ENCODE results near the gene PRDX2. TPM values are rescaled to one million over a fixed set of nuclear protein-coding genes. Genes with fewer than 3 reads are reported as not detected.
"Not testable (repeated sequence)": the region's sequence is repeated elsewhere in the genome, so short reads cannot be mapped to it uniquely, and the experiment has no call there.

Gene PRDX2
- 100 to 1,000 TPM; 250 to 267 TPM for total RNA-seq

DNA sequence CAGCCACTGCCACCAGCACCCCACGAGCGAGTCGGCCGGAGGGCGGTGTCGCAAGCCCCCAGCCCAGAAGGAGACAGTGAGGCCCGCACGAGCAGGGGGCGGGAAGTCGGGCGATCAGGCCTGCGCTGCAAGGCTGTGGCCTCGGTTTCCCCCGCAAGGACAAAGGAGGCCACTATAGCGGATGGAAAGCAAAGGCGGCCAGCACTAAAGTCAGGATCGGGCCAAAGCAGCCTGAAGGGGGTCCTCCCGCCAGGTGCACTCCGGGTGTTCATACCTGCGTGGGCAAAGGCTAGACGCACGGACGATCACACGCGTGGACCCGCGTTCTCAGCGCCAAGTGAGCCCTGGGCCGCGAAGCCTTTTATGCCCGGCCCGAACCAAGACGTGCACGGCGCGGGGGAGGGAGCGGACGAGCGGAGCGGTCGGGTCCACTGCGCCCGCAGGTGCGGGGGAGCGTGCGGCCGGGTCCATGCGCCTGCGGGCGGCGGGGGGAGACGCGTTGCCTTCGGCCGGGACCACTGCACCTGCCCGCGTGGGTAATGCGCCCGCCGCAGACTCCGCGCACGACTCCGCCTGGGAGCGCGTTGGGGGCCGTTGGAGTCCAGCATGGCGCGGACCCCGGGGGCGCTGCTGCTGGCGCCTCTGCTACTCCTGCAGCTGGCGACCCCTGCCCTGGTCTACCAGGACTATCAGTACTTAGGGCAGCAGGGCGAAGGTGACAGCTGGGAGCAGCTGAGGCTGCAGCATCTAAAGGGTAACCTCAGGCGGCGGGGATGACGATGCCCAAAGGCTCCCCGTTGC, at the start of gene PRDX2, which contains the start of gene THSD8:
PRDX2 (minus strand) TSS at position 335 of the 801 bp plus-strand sequence. CDS start 539 bp downstream, outside the sequence.
THSD8 (plus strand) TSS at position 604 of the 801 bp plus-strand sequence; CDS start at position 607, 3 bp downstream.
- no peaks in the 10 kb centered on the region for H3K9me3 Mint-ChIP-seq (ENCODE audit: insufficient read depth)
- H3K27ac Mint-ChIP-seq = peak within 1 kb of the TSS; percentile 81
- ChIA-PET POLR2A (interaction anchor here (0.9 to 4.2 kb wide), 4 partner anchors 10 to 68 kb away, joined by 3 to 34 read pairs (median 4); partner anchors contain the start of gene JUNB), CTCF (interaction anchor here (0.8 to 11.4 kb wide), 12 partner anchors 10 to 164 kb away, joined by 3 to 390 read pairs (median 6); partner anchors contain the start of genes HOOK2 and JUNB)
- H3K27me3 Mint-ChIP-seq (ENCODE audit: low read depth) = no peaks in the 10 kb centered on the region
- peak within 1 kb of the TSS; percentile 89 for H3K4me3 Mint-ChIP-seq
- H3K36me3 Mint-ChIP-seq (ENCODE audit: low read depth) = peaks cover 10% of the 10 kb centered on the region
- ATAC-seq (peak; percentile 64), DNase-seq (peak; percentile 84)
- H3K4me1 Mint-ChIP-seq (ENCODE audit: low read depth) = peaks cover 32% of the 10 kb centered on the region

DNA sequence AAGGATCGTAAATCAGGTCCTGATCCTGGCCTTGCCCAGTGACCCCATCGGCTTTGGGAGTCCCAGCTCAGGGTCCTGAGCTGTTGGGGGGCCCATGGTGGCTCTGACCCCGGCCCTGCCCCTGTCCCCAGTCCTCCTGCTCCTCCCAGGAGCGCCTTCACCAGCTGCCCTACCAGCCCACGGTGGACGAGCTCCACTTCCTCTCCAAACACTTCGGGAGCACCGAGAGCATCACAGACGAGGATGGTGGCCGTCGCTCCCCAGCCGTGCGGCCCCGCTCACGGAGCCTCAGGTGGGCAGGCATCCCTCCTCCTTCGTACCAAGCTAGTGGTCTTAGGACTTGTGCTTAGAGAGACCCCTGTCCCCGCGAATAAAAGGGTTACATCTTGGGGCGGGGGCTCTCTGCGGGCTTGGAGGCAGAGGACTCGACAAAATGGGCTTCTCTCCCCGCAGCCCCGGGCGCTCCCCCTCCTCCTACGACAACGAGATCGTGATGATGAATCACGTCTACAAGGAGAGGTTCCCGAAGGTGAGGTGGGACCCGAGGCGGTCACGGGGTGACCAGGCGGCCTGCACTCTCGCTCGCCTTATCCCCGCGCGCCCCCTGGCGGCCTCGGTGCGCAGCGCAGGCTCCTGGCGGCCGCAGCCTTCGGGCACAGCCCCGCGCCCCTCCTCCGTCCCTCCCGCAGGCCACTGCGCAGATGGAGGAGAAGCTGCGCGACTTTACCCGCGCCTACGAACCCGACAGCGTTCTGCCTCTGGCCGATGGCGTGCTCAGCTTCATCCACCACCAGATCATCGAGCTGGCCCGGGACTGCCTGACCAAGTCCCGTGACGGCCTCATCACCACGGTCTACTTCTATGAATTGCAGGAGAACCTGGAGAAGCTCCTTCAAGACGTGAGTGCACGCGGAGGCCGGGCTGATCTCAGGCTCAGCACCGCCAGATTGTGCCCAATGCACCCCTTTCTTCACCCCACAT, 45.8 kb upstream of the PRDX2 start:
- Mint-ChIP-seq H3K27me3 (ENCODE audit: low read depth) (peaks cover 19% of the 10 kb centered on the region), H3K27ac (no peak overlapping the region), H3K4me1 (ENCODE audit: low read depth) (peaks cover 8% of the 10 kb centered on the region), H3K4me3 (peak overlapping the region; percentile 34), H3K36me3 (ENCODE audit: low read depth) (no peaks in the 10 kb centered on the region), H3K9me3 (ENCODE audit: insufficient read depth) (no peaks in the 10 kb centered on the region)
- CTCF ChIA-PET = interaction anchor here (0.5 to 7.3 kb wide), 59 partner anchors 10 to 283 kb away, joined by 3 to 75 read pairs (median 4); partner anchors contain the start of genes DNASE2, FBXW9, GCDH and GET3
- POLR2A ChIA-PET = interaction anchor here (0.5 to 0.7 kb wide), 4 partner anchors 29 to 1642 kb away, joined by 3 to 5 read pairs (median 3); no protein-coding TSS in a partner anchor
- DNase-seq (peak; percentile 86), ATAC-seq (peak; percentile 98)

DNA sequence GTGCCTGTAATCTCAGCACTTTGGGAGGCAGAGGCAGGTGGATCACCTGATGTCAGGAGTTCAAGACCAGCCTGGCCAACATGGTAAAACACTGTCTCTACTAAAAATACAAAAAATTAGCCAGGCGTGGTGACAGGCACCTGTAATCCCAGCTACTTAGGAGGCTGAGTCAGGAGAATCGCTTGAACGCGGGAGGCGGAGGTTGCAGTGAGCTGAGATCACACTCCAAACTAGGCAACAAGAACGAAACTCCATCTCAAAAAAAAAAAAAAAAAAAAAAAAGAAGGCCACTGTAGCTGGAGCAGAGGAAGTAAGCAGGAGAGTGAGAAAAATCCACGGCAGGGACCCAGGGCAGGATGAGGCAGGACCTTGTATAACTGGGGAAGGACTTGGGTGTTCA, 45.0 kb upstream of the PRDX2 start:
- H3K27ac Mint-ChIP-seq; H3K36me3 Mint-ChIP-seq (ENCODE audit: low read depth); H3K4me1 Mint-ChIP-seq (ENCODE audit: low read depth); ATAC-seq; DNase-seq; H3K4me3 Mint-ChIP-seq; H3K9me3 Mint-ChIP-seq (ENCODE audit: insufficient read depth): not testable (repeated sequence)
- peaks cover 24% of the 10 kb centered on the region for H3K27me3 Mint-ChIP-seq (ENCODE audit: low read depth)
- POLR2A ChIA-PET = interaction anchor here (0.7 kb wide), 1 partner anchor 30 kb away, joined by 3 read pairs; no protein-coding TSS in a partner anchor
- CTCF ChIA-PET = interaction anchor here (0.5 to 7.3 kb wide), 29 partner anchors 10 to 233 kb away, joined by 3 to 75 read pairs (median 5); partner anchors contain the start of genes GET3, JUNB, PRDX2 and RTBDN

DNA sequence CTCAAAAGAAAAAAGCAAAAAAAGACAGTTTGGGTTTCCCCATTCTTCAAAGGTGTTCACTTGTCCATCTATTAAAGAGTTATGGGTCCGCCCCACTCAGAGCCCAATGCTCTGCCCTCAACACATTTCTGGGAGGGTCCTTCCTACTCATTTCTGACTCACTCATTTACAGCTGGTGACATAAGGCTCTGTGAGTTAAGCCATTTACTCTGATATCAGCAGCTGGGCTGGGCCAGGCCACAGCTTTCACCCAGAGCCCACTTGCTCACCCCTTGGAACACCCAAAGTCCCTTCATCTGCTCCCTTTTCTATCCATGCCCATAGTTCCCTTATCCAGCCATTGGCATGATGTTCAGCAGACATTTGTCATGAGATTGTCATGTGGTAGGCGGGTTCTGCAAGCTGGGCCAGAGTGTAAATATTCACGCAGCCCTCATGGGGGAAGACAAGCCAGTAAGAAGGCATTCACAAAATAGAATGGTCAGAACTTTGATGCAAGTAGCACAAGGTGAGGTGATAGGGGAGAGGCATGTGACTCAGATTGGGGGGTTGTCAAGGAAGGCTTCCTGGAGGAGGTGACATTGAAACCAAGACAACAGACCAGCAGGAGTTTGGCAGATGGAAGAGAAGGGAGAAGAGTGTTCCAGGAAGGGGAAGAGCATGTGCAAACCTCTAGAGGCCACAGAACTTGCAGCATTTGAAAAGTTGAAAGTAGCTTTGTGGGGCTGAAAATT, 42.6 kb upstream of the PRDX2 start:
- Mint-ChIP-seq H3K27ac (no peak overlapping the region), H3K36me3 (ENCODE audit: low read depth) (no peaks in the 10 kb centered on the region), H3K27me3 (ENCODE audit: low read depth) (peaks cover 44% of the 10 kb centered on the region), H3K9me3 (ENCODE audit: insufficient read depth) (no peaks in the 10 kb centered on the region), H3K4me1 (ENCODE audit: low read depth) (peaks cover 24% of the 10 kb centered on the region), H3K4me3 (no peak overlapping the region)
- CTCF ChIA-PET = interaction anchor here (1.4 to 7.3 kb wide), 3 partner anchors 78 to 121 kb away, joined by 3 to 75 read pairs (median 6); no protein-coding TSS in a partner anchor
- POLR2A ChIA-PET = no interaction called here
- ATAC-seq = no peak
- no peak for DNase-seq

DNA sequence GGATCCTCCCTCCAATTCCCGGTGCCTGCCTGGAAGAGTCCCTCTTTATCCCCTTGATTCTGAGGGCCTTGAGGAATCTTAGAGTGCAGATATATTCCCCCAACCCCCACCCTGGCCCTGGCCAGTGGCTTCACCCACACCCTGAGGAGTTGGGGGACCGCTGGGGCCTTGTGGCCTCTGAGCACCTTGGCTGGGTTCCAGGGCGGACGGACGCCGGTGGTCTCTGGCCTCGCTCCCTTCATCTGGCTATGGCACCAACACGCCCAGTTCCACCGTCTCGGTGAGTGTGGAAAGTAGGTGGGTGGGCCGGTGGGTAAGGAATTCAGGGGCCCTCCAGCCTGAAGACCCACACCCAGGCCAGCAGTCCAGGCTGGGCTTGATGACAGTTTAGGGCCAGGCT, 41.7 kb upstream of the PRDX2 start:
- peaks cover 48% of the 10 kb centered on the region for H3K27me3 Mint-ChIP-seq (ENCODE audit: low read depth)
- H3K27ac Mint-ChIP-seq = no peak overlapping the region
- DNase-seq = no peak
- no peak for ATAC-seq
- no peaks in the 10 kb centered on the region for H3K9me3 Mint-ChIP-seq (ENCODE audit: insufficient read depth)
- CTCF ChIA-PET = interaction anchor here (7.3 kb wide), 1 partner anchor 85 kb away, joined by 75 read pairs; no protein-coding TSS in a partner anchor
- no peak overlapping the region for H3K4me3 Mint-ChIP-seq
- peaks cover 28% of the 10 kb centered on the region for H3K4me1 Mint-ChIP-seq (ENCODE audit: low read depth)
- POLR2A ChIA-PET = no interaction called here
- no peaks in the 10 kb centered on the region for H3K36me3 Mint-ChIP-seq (ENCODE audit: low read depth)

DNA sequence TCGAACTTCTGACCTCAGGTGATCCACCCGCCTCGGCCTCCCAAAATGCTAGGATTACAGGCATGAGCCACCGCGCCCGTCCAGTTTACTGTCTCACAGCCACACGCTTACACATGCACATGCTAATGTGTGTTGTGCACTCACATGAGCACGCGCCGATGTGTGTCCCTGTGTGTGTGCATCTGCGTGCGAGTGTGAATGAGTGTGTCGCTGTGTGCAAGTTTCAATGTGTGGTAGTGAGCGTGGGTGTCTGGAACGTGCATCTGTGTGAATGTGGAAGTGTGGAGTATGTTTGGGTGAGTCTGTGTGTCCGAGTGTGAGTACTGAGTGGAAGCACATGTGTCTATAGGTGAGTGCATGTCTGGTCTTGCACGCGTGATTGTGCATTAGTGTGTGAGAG, 40.9 kb upstream of the PRDX2 start:
- Mint-ChIP-seq H3K27ac (no peak overlapping the region), H3K36me3 (ENCODE audit: low read depth) (no peaks in the 10 kb centered on the region), H3K4me3 (no peak overlapping the region), H3K9me3 (ENCODE audit: insufficient read depth) (no peaks in the 10 kb centered on the region), H3K27me3 (ENCODE audit: low read depth) (peaks cover 53% of the 10 kb centered on the region), H3K4me1 (ENCODE audit: low read depth) (peaks cover 27% of the 10 kb centered on the region)
- DNase-seq = no peak
- CTCF ChIA-PET = no interaction called here
- ATAC-seq = no peak
- POLR2A ChIA-PET = no interaction called here

DNA sequence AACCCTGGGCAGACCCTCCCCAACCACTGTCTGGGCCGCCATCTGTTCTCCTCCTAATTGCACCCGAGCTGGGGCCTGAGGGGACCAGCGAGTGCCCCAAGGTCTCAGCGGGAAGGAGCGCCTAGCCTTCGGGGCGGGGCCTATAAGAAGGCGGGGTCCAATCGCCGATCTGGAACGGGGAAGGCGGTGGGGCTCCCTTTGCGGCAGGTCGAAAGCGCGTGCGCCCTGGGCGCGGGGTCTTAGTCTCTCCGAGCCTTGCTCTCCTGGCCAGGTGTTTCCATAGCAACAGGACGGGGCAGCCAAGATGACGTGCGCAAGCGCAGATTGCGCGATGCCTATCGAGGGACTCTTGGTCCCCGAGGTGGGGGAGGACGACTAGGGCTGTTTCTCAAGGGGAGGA, 39.5 kb upstream of the PRDX2 start:
- Mint-ChIP-seq H3K9me3 (ENCODE audit: insufficient read depth) (no peaks in the 10 kb centered on the region), H3K4me3 (peak overlapping the region; percentile 30), H3K27ac (no peak overlapping the region), H3K4me1 (ENCODE audit: low read depth) (peaks cover 22% of the 10 kb centered on the region), H3K36me3 (ENCODE audit: low read depth) (no peaks in the 10 kb centered on the region), H3K27me3 (ENCODE audit: low read depth) (peaks cover 60% of the 10 kb centered on the region)
- ATAC-seq (no peak), DNase-seq (peak; percentile 29)
- POLR2A ChIA-PET = no interaction called here
- CTCF ChIA-PET = no interaction called here

DNA sequence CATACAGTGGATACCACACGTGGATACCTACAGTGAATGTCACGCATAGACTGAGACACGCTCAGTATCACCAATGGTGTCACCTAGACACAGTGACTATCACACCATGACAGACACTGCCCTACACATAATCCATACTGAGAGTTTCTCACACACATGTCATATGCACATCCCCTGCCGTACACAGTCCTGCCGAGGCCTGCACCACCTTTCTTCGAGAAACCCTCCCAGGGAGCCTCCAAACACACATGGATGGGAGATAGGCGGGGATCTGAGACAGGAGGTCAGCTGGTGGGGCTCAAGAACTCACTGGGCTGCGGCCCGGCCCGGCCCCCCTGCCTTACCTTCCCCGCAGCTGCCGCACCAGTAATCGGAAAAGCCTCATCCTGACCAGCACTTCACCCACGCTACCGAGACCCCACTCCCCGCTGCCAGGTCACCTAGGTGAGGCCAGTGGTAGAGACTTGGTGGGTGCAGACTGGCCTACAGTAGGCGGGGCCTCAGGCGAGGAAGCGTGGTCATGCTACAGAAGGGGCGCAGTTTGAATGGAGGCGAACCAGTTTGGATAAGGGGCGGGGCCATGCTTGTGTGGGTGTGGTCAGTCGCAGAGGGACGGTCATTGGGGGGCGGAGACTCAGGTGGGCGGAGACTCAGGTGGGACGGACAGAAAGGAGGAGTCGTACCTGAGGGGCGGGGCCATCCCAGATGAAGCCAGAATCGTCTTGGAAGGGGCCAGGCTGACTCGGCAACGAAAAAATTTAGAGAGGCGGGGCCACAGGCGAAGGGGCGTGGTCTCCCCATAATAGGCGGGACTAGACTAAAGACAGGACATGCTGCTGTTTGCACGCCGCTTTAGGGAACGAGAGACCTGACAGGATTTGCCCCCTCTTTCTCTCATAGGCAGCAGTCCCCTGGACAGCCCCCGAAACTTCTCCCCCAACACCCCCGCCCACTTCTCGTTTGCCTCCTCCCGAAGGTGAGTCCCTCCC, 38.8 kb upstream of the PRDX2 start:
- Mint-ChIP-seq H3K36me3 (ENCODE audit: low read depth) (no peaks in the 10 kb centered on the region), H3K27me3 (ENCODE audit: low read depth) (peaks cover 65% of the 10 kb centered on the region), H3K4me3 (peak overlapping the region; percentile 30), H3K27ac (no peak overlapping the region), H3K9me3 (ENCODE audit: insufficient read depth) (no peaks in the 10 kb centered on the region), H3K4me1 (ENCODE audit: low read depth) (peaks cover 22% of the 10 kb centered on the region)
- ChIA-PET POLR2A (no interaction called here), CTCF (no interaction called here)
- DNase-seq (peak; percentile 68), ATAC-seq (peak; percentile 43)

DNA sequence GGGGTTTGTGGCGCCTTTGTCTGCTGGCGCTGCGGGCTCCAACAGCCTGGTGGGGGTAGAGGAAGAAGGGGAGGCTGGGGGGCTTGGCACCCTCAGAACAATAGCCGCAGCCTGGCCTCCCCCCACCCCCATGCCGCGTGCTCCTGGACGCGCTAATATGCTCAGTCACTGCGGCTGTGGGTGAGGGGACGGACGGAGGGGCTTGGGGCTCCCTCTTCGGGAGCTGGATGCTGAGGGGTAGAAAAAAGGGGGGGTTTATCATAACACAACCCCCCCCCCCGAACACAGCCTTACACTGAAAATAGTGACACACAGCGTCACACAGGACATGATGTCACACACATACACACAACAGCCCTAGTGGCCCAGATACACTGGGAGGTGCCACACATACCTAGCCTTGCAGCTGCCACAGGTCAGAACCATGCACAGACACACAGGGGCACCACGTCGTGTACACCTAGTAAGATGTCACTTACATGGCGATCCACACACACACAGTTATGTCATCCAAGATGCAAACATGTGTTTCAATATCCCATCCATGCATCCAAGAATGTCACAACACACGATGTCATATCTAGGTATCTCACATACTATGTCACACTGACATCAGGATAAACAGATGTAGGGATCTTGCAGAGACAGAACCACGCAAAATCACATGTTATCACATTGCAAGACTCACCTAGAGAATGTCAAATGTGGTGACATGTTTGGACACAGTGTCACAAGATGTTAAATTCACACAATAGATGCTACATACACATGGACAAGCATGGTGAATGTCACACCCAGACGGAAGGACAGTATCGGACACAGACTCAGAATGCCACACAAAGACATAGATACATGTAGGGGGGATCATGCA, 37.5 kb upstream of the PRDX2 start:
- ChIA-PET POLR2A (no interaction called here), CTCF (interaction anchor here (0.9 kb wide), 1 partner anchor 31 kb away, joined by 3 read pairs; no protein-coding TSS in a partner anchor)
- ATAC-seq = no peak
- DNase-seq = peak; percentile 50
- H3K27me3 Mint-ChIP-seq (ENCODE audit: low read depth) = peaks cover 72% of the 10 kb centered on the region
- no peaks in the 10 kb centered on the region for H3K9me3 Mint-ChIP-seq (ENCODE audit: insufficient read depth)
- H3K4me3 Mint-ChIP-seq = peak overlapping the region; percentile 4
- H3K36me3 Mint-ChIP-seq (ENCODE audit: low read depth) = no peaks in the 10 kb centered on the region
- peaks cover 26% of the 10 kb centered on the region for H3K4me1 Mint-ChIP-seq (ENCODE audit: low read depth)
- H3K27ac Mint-ChIP-seq = no peak overlapping the region
